Measurements from ENCODE around the gene FRMD5.
"Not testable (repeated sequence)": the region's sequence is repeated elsewhere in the genome, so short reads cannot be mapped to it uniquely, and the experiment has no call there.

Gene FRMD5

DNA sequence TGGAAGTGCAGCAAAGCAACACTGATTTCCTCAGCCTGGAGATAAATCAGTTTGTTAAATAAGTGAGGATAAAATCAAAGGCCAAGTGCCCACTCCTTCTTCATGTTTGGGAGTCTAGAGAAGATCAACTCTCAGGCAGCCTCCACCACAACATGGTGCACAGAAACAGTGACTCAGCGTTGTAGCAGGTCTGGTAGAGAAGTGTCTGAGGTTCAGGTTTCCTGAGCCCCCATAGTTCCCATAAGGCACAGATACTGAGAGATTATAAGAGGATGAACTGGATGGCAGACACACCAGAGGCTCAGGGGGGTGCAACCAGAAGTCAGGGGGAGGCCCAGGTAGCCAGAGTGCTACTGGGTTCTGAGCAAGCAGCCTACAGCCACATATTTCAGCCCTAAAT is 166.7 kb downstream of the FRMD5 start:
- DNase-seq: no peak

DNA sequence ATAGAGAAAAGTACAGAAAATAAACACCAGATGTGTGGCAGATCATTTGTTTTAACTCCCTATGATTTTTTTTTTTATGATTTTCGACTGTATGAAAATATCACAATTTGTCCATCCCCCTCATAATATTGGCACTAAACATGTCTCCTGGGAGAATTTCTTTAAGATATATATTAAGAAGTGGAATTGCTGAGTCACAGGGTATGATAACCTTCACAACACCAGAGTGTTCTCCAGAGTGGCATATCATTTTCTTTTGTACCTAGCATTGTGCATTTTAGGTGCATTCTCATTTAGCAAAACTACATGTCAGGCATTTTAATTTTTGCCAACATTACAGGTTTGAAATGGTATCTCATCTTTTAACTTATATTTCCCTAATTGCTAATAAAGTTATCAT is 170.9 kb downstream of the FRMD5 start:
- DNase-seq: no peak

DNA sequence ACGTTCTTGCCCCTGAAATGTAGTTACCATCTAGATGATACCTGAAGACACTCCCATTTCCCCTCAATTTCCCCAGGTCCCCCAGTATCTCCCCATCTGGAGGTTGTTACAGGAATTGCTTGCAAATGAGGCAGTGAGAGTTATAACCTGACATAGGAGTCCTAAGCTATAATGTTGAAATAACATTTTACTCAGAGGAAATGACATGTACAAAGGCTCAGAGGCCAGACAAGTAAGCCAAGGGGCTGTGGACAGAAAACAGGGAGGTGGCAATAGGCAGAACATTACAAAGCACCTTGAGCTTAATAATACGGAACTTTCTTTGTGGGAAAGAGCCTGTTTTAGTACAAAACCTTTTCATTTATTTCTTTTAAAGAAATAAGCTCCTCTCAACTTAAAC is 171.9 kb downstream of the FRMD5 start:
- no peak for DNase-seq

DNA sequence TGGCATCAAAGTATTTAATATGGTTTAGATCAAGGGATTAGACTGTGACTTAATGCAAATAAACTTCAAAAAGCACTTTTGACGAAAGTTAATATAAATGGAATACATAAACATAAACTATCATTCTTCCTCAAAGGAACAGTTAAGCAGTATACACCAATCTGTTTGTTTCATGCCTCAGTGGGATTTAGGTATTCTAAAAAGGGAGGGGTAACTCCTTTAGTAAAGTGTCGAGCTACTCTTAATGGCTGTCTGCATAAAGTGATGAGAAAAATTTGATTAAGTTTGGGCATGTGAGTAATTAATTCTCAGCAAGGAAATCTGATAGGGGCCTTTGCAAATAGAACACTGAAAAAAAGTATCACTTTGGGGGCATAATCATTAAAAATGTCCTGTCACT is 176.9 kb downstream of the FRMD5 start:
- DNase-seq: no peak

DNA sequence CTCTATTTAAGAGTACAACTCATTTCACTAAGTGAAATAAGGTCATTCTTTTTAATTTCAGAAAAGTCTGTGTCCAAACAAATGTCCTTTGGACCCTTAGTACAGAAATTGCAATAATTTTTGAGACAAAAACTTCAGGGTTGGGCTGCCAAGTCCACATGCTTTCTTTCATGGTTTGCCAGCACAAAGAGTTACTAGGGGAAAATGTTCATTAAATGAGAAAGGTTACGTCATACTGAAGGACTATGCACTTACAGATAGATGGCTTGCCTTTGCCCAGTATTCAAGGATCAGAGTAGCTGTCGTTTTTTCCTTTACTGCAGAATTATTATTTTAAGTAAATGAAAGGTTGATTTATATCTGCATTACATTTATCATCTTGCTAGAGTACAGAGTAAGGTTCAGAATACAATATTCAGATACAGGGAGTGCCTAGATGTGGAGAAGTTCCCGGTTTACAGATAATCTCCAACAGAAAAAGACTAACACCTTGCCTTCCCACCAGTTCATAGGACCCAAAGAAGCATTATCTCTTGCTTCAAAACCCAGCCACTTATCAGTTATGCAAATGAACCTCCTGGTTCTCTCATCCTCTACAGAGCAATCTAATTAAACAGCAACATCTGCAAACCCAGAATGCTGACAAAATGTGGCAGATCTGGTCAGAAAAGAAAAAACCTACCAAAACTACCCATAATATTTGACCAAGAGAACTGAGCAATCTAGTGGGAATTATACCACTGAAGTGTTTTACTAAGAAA is 179.3 kb downstream of the FRMD5 start:
- no peak for DNase-seq

DNA sequence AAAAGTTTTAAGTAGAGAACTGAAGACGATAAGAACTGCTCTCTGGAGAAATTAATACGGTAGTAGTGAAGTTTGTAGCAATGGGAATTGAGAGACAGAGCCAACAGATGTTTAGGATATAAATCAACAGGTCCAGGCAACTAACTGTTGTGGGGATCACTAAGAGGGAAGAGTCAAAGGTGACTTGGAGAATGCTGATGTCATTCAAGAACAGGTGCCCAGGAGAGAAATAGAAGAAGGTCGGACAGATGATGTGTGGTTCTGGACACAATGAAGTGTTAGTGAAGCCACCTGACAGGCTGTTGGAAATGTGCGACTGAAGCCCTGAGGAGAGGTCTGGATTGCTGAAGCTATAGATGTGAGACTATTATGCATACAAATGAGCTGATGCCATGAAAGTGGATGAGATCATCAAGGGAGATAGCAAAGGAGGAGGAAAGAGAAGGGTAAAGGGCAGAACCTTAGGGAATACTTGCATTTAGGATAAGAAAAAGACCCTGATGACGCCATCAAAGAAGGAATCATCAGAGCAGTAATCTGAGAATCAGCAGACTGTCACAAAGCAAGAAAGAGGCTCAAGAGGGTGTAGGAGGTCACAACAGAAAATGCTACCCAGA is 183.7 kb downstream of the FRMD5 start:
- DNase-seq: no peak

DNA sequence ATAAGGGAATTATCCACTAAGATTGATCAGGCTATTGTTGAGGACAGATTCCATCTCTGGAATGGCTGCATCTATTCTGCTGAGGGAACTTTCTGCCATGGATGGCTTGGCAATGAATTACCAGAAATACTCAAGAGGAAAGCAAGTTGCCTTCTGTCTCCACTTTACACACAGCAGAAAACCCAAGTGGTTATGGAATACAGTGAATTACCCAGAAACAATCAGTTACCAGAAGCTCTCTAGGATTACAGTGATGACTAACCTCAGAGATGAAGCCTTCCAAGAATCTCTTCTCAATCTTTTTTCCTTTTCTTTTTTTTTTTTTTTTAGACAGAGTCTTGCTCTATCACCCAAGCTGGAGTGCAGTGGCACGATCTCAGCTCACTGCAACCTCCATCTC is 185.0 kb downstream of the FRMD5 start:
- DNase-seq: no peak

DNA sequence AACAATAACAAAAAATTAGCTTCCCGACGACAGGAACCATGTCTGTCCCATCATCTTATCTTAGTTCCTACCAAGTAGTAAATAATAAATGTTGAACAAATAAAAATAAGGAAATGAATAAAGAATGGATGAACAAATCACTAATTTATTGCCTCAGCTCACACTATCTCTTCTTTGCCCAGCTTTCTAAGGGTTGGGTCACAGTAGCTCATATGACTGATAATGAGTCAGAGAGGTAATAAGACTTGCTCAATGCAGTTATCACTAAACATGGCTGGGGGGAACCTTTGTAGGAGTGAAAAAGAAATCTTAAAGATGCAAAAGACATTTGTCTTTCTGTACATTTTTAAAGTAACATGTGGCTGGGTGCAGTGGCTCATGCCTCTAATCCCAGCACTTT is 186.0 kb downstream of the FRMD5 start:
- DNase-seq: no peak

DNA sequence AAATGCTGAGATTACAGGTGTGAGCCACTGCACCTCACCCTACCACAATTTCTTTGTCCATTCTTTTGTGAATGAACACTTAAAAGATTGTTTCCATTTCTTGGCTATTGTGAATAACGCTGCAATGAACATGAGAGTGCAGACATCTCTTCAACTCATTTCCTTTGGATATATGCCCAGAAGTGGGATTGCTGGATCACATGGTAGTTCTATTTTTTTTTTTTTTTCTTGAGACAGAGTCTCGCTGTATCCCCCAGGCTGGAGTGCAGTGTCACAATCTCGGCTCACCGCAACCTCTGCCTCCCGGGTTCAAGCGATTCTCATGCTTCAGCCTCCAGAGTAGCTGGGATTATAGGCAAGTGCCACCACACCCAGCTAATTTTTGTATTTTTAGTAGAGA is 194.8 kb downstream of the FRMD5 start:
- DNase-seq: not testable (repeated sequence)

DNA sequence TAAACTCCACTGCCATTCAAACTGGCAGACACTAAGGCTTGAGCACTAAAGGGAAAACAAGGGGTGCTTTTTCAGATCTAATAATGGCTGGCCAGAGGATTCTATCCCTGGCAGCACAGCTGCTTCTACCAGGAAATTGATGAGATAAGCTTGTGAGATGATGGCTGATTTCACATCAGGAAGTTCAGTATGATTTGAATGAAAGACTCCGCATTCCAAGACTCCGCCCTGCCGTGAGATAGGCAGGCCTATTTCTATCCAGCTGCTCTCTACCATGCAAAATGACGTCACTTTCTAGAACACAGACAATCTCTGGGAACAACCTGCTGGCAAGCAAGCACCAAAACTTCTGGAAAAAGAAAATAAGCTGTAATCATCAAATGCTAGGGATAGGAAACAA is 196.5 kb downstream of the FRMD5 start:
- DNase-seq: no peak

DNA sequence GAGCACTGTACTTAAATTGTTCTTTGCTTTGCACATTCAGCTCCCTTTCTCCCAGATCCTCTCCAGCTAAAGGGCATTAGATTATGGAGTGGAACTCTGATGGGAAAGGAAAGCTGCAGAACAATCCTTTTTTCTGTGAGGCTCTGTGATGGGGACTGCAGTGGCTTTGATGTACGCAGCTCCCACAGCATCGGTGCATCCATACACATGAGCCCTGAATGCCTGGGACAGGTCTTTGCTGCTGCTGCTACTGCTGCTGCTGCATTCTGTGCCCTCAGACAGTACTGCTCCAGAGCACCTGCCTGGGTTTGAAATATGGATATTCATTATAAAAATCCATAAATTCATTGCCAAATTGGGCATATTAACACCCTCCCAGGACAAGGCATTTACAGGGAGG is 203.9 kb downstream of the FRMD5 start:
- DNase-seq: no peak

DNA sequence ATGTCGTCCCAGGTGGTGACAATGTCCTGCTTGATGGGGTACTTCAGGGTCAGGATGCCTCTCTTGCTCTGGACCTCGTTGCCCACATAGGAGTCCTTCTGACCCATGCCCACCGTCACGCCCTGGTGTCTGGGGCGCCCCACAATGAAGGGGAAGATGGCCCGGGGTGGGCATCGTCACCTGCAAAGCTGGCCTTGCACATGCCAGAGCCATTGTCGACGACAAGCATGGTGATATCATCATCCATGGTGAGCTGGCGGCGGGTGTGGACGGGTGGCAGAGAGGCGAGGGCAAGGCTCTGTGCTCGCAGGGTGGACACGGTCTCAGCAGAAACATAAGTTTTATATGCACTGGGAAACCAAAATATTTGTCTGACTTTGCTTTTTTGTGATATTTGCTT is 205.1 kb downstream of the FRMD5 start:
- DNase-seq: no peak

DNA sequence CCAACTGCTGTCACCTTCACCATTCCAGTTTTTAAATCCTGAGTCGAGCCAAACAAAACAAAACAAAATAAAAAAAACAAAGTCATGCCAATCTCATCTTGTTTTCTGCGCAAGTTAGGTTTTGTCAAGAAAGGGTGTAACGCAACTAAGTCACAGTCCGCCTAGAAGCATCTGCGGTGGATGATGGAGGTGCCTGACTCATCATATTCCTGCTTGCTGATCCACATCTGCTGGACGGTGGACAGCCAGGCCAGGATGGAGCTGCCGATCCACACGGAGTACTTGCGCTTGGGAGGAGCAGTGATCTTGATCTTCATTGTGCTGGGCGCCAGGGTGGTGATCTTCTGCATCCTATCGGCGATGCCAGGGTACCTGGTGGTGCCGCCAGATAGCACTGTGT is 206.2 kb downstream of the FRMD5 start:
- DNase-seq: no peak

DNA sequence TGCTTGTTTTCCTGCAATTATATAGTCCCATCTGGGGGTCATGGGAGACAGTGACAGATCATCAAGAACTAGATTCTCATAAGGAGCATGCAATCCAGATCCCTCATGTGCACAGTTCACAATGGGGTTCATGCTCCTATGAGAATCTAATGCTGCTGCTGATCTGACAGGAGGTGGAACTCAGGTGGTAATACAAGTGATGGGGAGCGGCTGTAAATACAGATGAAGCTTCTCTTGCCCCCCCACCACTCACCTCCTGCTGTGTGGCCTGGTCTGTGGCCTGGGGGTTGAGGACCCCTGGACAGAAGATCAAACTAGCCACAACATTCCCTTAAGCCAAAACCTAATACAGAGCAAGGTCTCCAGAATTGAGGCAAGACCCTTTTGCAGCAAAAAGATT is 207.1 kb downstream of the FRMD5 start:
- DNase-seq: no peak

DNA sequence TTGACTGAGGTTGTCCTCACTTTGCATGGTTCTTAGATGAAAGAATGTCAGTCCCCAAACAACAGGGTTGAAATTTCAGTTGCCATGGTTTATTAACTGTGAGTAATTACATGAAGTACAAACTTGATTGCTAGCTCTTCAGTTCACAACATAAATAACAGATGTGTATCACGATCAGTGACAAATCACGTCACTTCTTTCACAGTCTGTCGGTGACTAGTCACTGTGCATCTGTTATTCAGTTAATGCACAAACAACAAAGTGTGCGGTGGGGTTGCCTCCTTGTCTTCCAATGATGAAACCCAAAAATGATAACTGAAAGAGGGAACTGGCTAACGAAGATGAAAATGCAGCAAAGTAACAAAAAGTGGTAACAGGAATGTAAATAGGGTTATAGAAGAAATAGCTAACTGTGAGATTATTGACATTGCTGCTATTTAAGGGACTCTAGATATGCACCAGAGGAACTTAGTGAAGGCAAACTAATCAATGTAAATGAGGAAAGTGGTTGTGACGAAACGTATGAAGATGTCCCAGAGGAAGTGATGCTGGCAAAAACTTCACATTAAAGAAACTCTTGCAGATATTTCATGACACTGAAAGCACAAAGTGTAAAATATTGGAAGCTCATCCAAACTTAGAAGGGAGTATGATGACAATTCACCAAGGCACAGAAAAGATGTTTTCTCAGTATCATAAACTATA is 208.9 kb downstream of the FRMD5 start:
- DNase-seq: no peak

DNA sequence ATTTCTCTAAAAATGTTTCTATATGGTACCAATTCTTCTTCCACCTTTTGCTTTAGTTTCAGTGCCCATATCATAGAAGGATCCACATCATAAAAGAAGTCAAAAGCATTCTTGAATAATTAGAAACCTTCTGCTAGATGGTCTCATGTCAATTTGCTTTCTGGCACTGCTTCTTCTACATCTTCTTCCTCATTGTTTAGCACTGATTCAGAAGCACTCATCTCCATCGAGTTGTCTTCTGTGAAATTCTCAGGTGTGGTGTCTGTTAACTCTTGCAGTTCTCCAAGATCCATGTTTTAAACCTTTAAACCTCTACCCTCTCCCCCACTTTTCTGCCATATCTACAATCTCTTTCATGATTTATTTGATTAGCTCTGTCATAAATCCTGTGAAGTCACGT is 213.5 kb downstream of the FRMD5 start:
- DNase-seq: no peak

DNA sequence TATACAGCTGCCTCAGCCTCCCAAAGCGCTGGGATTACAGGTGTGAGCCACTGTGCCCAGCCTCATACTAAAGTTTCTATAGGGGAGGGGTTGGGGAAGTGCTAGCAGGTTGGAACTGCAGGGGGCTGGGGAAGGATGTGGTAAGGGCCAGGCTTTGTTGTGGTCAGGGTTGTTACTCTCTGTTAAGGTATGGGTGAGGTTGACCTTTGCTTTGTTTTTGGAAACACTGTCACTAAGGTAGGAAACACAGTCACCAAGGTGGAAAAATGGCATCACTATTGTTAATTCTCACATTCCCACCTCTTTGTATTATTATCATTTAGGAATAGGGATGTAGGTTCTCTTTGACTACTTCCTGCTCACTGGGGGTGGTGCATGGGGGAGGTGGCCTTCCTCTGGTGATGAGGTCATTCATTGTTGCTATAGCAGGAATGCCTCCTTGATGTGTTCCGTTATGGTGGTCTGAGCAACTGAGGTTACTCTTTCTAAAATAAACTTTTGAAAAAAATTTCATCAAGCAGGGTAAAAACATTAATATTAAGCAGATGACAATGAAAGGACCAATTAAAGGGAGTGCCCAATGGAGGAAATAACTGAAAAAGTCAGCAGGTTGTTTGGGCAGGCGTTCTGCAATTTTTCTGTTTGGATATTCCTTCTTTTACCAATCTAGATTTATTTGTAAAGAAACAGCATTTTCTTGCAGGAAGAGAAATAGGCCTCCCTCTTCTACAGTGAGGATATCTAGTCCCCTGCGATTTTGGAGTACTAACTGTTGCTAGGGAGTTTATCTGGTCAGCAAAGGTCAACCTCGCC is 217.8 kb downstream of the FRMD5 start:
- DNase-seq: no peak

DNA sequence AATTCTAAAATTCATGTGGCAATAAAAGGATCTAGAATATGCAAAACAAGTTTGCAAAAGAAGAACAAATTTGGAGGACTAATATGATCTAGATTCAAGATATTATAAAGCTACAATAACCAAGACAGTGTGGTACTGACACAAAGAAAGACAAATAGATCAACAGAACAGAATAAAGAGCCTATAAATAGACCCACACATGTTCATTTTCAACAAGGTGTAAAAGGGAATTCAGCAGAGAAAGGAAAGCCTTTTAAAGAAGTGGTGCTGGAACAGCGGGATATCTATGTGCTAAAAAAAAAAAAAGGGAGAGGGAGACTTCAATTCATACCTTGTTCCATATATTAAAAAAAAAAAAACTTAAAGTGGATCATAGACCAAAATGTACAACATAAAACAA is 219.3 kb downstream of the FRMD5 start:
- no peak for DNase-seq

DNA sequence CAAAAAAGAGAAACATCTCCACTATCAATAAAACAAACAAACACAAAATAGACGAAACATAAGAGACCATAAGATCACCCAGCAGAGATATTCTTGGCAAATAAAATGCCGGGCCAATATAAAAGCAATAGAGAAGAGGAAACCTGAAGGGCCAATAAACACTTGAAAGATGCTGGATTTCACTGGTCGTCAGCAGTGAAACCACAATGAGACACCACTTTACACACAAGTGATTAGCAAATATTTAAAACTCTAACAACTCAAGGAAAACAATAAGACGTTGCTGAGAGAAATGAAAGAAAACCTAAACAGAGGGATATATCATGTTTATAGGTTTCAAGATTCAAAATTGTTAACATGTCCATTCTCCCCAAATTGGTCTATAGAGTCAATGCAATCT is 219.7 kb downstream of the FRMD5 start:
- DNase-seq: no peak

DNA sequence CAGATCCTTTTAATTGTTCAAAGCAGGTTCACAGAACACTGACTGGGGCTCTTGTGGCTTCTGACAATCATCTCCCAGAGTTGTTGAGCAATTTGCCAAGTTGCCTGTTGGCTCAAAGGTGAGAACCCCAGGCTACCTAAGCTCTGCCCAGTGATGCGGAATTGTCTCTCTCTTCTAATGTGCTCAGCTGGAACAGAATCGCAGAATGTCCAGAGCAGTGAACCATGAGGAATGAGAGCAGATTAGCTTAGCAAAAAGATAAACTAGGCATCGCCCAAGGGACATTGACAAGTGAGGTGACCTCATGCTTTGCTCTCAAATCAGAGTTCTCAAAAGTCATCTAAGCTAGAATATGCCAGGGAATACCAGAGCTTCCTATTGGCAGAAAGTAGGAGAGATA is 220.2 kb downstream of the FRMD5 start:
- no peak for DNase-seq

DNA sequence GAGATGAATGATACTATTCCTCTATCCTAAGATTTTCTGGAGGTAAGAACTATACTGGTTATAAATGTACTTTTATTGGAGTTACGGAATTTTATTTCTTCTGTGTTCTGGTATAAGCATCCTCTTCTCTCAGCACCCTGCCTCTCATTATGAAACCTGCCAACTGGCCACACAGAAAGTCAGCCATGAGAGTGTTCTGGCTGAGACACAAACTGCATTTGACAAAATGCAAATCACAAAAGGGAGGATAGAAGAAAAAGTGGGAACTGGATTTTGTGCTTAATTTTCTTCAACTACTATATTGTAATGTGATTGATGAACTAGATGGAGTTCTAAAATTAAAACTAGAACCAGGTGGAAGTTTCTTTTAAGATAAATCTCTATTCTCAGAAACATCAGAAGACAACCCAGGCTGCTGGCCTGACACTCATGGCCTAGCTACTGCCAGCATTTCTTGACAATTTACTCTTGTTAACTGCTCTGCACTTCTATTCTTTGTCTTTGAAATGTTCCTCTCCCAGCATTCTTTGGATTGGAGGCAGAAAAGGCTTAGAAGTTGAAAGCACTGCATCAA is 225.2 kb downstream of the FRMD5 start:
- no peak for DNase-seq

DNA sequence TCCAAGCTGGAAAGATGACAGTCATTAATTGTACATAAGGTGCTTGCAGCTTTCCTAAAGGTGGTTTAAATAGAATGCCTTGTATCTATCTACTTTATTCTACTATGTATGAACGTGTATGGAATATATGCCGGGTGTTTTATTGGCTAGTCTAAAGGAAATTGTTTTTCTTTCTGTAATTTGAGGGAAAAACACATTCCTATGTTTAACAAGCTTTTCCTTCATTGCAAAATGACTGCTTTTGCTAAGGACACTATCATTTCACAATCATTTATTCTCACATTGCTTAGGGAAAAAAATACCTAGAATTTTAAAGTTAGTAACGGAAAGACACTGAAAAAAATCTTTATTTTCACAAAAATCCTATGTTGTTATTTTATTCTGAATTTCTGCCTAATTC is 226.5 kb downstream of the FRMD5 start:
- DNase-seq: no peak

DNA sequence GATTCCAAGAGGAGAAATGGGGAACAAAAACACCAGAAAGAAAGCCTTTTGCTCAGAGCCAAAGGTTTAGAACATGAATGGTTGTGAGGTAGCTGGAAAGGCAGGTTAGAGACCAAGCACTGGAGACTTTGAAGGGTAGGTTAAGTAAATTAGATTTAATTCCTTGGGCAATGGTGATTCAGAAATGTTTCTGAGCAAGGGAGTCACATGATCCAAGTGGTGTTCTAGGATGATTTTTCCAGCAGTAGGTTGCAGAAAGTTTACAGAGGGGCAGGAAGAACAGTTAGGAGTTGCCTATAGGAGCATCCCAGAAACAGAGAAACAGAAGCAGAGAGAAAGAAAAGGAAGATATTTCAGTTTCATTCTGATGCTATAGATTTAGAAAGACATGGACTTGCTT is 228.4 kb downstream of the FRMD5 start:
- no peak for DNase-seq
